ENCODE measurements around the gene ADAM8.

Gene ADAM8

GRCh38 chr10:133298466-133298865 is 21.8 kb upstream of the ADAM8 start:
- Histone ChIP-seq H2AFZ (ENCODE audit: low read depth, low read length) (no peak overlapping the region), H3K36me3 (ENCODE audit: insufficient read depth, low read length) (peaks cover 83% of the 10 kb centered on the region), H3K9me3 (ENCODE audit: insufficient read depth, low read length, severe bottlenecking) (no peaks in the 10 kb centered on the region), H3K27me3 (ENCODE audit: insufficient read depth, low read length, poor library complexity) (no peaks in the 10 kb centered on the region), H4K20me1 (ENCODE audit: insufficient read depth, low read length) (peaks cover 28% of the 10 kb centered on the region), H3K9ac (ENCODE audit: low read depth, low read length) (no peak overlapping the region), H3K4me2 (ENCODE audit: insufficient read depth, low read length) (no peak overlapping the region), H3K27ac (ENCODE audit: low read length) (no peak overlapping the region), H3K79me2 (ENCODE audit: insufficient read depth, low read length) (peaks cover 12% of the 10 kb centered on the region), H3K4me1 (ENCODE audit: insufficient read depth, low read length) (no peaks in the 10 kb centered on the region), H3K4me3 (ENCODE audit: low read depth in 1 of 2, low read length in 2 of 2) (no peak overlapping the region)
- no peak for TF ChIP-seq CTCF (IDR thresholded peaks at IDR 0.05; ENCODE audit: borderline replicate concordance, extremely low read depth, low read length, poor library complexity, severe bottlenecking)
- TF ChIP-seq EZH2 (IDR thresholded peaks at IDR 0.05; ENCODE audit: borderline replicate concordance, low read depth, low read length, severe bottlenecking): no peak
- ATAC-seq (ENCODE audit: insufficient read depth, low read depth) (no peak), DNase-seq (no peak)

GRCh38 chr10:133297504-133297903 is 20.8 kb upstream of the ADAM8 start:
- no peak overlapping the region for H3K27ac ChIP-seq (ENCODE audit: low read length)
- peaks cover 2% of the 10 kb centered on the region for H3K79me2 ChIP-seq (ENCODE audit: insufficient read depth, low read length)
- no peaks in the 10 kb centered on the region for H3K27me3 ChIP-seq (ENCODE audit: insufficient read depth, low read length, poor library complexity)
- peaks cover 21% of the 10 kb centered on the region for H4K20me1 ChIP-seq (ENCODE audit: insufficient read depth, low read length)
- peaks cover 90% of the 10 kb centered on the region for H3K36me3 ChIP-seq (ENCODE audit: insufficient read depth, low read length)
- TF ChIP-seq CTCF (IDR thresholded peaks at IDR 0.05; ENCODE audit: borderline replicate concordance, extremely low read depth, low read length, poor library complexity, severe bottlenecking) (no peak), EZH2 (IDR thresholded peaks at IDR 0.05; ENCODE audit: borderline replicate concordance, low read depth, low read length, severe bottlenecking) (no peak)
- no peak for DNase-seq
- no peaks in the 10 kb centered on the region for H3K4me1 ChIP-seq (ENCODE audit: insufficient read depth, low read length)
- H3K9ac ChIP-seq (ENCODE audit: low read depth, low read length): no peak overlapping the region
- no peak for ATAC-seq (ENCODE audit: insufficient read depth, low read depth)
- H3K9me3 ChIP-seq (ENCODE audit: insufficient read depth, low read length, severe bottlenecking): no peaks in the 10 kb centered on the region
- H3K4me2 ChIP-seq (ENCODE audit: insufficient read depth, low read length): no peak overlapping the region
- no peak overlapping the region for H3K4me3 ChIP-seq (ENCODE audit: low read depth in 1 of 2, low read length in 2 of 2)
- no peak overlapping the region for H2AFZ ChIP-seq (ENCODE audit: low read depth, low read length)

- Histone ChIP-seq H3K4me2 (ENCODE audit: insufficient read depth, low read length) (no peak overlapping the region), H3K27me3 (ENCODE audit: insufficient read depth, low read length, poor library complexity) (no peaks in the 10 kb centered on the region), H3K36me3 (ENCODE audit: insufficient read depth, low read length) (peaks cover 86% of the 10 kb centered on the region), H3K9me3 (ENCODE audit: insufficient read depth, low read length, severe bottlenecking) (no peaks in the 10 kb centered on the region), H2AFZ (ENCODE audit: low read depth, low read length) (no peak overlapping the region), H3K9ac (ENCODE audit: low read depth, low read length) (no peak overlapping the region), H3K27ac (ENCODE audit: low read length) (no peak overlapping the region), H4K20me1 (ENCODE audit: insufficient read depth, low read length) (peaks cover 16% of the 10 kb centered on the region; the same call in 1 of the 2 replicates), H3K4me1 (ENCODE audit: insufficient read depth, low read length) (no peaks in the 10 kb centered on the region), H3K79me2 (ENCODE audit: insufficient read depth, low read length) (no peaks in the 10 kb centered on the region), H3K4me3 (ENCODE audit: low read depth in 1 of 2, low read length in 2 of 2) (no peak overlapping the region)
- no peak for TF ChIP-seq EZH2 (IDR thresholded peaks at IDR 0.05; ENCODE audit: borderline replicate concordance, low read depth, low read length, severe bottlenecking)
- DNase-seq (no peak), ATAC-seq (ENCODE audit: insufficient read depth, low read depth) (no peak)
These were observed 19.0 kb upstream of the ADAM8 start for GRCh38 chr10:133295426-133296320.

GRCh38 chr10:133294189-133294588 is 17.5 kb upstream of the ADAM8 start:
- Histone ChIP-seq H3K4me3 (ENCODE audit: low read depth in 1 of 2, low read length in 2 of 2) (no peak overlapping the region), H3K79me2 (ENCODE audit: insufficient read depth, low read length) (no peaks in the 10 kb centered on the region), H3K9ac (ENCODE audit: low read depth, low read length) (no peak overlapping the region), H3K9me3 (ENCODE audit: insufficient read depth, low read length, severe bottlenecking) (no peaks in the 10 kb centered on the region), H2AFZ (ENCODE audit: low read depth, low read length) (no peak overlapping the region), H3K36me3 (ENCODE audit: insufficient read depth, low read length) (peaks cover 84% of the 10 kb centered on the region), H3K4me1 (ENCODE audit: insufficient read depth, low read length) (no peaks in the 10 kb centered on the region), H3K4me2 (ENCODE audit: insufficient read depth, low read length) (no peak overlapping the region), H3K27me3 (ENCODE audit: insufficient read depth, low read length, poor library complexity) (no peaks in the 10 kb centered on the region), H3K27ac (ENCODE audit: low read length) (no peak overlapping the region), H4K20me1 (ENCODE audit: insufficient read depth, low read length) (peaks cover 16% of the 10 kb centered on the region; the same call in 1 of the 2 replicates)
- ATAC-seq (ENCODE audit: insufficient read depth, low read depth) (no peak), DNase-seq (no peak)
- TF ChIP-seq EZH2 (IDR thresholded peaks at IDR 0.05; ENCODE audit: borderline replicate concordance, low read depth, low read length, severe bottlenecking) (no peak), CTCF (IDR thresholded peaks at IDR 0.05; ENCODE audit: borderline replicate concordance, extremely low read depth, low read length, poor library complexity, severe bottlenecking) (no peak)

Data from DND-41 (cell line).